Peyer's patch (tissue), 4 donors: ENCODE measurements around the gene SMYD2.

Experiments
- POLR2A ChIP-seq, 2 donors: fragments of 450-650 bp; IDR thresholded peaks; one replicate each; pipeline ENCODE4 v1.5.1; 2017; ENCODE audit warnings: antibody characterized with exemption in 2 of 2, mild to moderate bottlenecking in 2 of 2, moderate library complexity in 2 of 2
- TF ChIP-seq, protein P1 (sequence below), 6 experiments: fragments of 450-650 bp in 4 of 6; fragments of 200-600 bp in 2 of 6; sonication (generic) in 1 of 6; IDR thresholded peaks; one replicate each; pipeline ENCODE4 v1.5.1; 2017 to 2019; ENCODE audit warnings: antibody characterized with exemption in 6 of 6, mild to moderate bottlenecking in 3 of 6, moderate library complexity in 1 of 6

DNA sequence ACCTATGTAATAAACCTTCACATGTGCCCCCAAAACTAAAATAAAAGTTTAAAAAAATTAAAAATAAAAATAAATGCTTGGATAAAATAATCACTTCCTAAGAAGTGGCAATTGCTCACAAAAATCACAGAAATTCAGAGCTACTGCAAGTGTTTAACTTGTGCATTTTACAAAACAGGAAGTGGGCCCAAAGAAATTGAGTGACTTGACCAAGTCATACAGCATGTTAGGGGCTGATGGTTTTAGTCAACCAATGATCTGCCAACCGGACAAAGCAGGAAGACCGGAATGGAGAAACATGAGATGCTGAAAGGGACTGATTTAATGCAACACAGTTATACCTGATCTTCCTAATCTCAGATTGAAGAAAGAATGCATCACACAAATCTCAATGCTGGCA lies 96.5 kb downstream of the SMYD2 start:
- TF ChIP-seq POLR2A (IDR thresholded peaks at IDR 0.05) = no peak
- TF ChIP-seq, protein P1, sequence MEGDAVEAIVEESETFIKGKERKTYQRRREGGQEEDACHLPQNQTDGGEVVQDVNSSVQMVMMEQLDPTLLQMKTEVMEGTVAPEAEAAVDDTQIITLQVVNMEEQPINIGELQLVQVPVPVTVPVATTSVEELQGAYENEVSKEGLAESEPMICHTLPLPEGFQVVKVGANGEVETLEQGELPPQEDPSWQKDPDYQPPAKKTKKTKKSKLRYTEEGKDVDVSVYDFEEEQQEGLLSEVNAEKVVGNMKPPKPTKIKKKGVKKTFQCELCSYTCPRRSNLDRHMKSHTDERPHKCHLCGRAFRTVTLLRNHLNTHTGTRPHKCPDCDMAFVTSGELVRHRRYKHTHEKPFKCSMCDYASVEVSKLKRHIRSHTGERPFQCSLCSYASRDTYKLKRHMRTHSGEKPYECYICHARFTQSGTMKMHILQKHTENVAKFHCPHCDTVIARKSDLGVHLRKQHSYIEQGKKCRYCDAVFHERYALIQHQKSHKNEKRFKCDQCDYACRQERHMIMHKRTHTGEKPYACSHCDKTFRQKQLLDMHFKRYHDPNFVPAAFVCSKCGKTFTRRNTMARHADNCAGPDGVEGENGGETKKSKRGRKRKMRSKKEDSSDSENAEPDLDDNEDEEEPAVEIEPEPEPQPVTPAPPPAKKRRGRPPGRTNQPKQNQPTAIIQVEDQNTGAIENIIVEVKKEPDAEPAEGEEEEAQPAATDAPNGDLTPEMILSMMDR (IDR thresholded peaks at IDR 0.05) = no peak
